A549 (cell line): ENCODE results near the gene FLNB.

Experiments used
- CBX8 ChIP-seq: fragments of 200-600 bp; sonication (generic); IDR thresholded peaks from 2 replicates; pipeline ENCODE4 v1.6.1; 2016
- CEBPB ChIP-seq, 2 experiments: fragments of >200 bp in 1 of 2; sonication (Bioruptor Twin) in 1 of 2; formaldehyde crosslinking in 1 of 2; IDR thresholded peaks; 2 replicates each; pipeline ENCODE4 v1.6.1; 2012 to 2016
- CHD4 ChIP-seq: fragments of 200-600 bp; sonication (generic); IDR thresholded peaks from 2 replicates; pipeline ENCODE4 v1.6.1; 2016; ENCODE audit warnings: antibody characterized with exemption, mild to moderate bottlenecking, borderline replicate concordance
- MAZ ChIP-seq: fragments of 150-350 bp; IDR thresholded peaks from 2 replicates; pipeline ENCODE4 v1.6.1; 2014; ENCODE audit warnings: antibody characterized with exemption, low read depth, low read length, borderline replicate concordance
- PHF8 ChIP-seq: fragments of 200-600 bp; sonication (generic); IDR thresholded peaks from 2 replicates; pipeline ENCODE4 v1.6.1; 2016; ENCODE audit warnings: low read depth, mild to moderate bottlenecking, antibody characterized with exemption, moderate library complexity, borderline replicate concordance
- POLR2A ChIP-seq: IDR thresholded peaks from 2 replicates; pipeline ENCODE4 v1.6.1; 2012; ENCODE audit warnings: mild to moderate bottlenecking, low read length
- ZSCAN20 ChIP-seq: fragments of 250-450 bp; sonication (Bioruptor Pico); IDR thresholded peaks from 2 replicates; pipeline ENCODE4 v1.8.0; 2022; ENCODE audit warnings: mild to moderate bottlenecking, moderate library complexity
- TF ChIP-seq, protein P1 (sequence below): fragments of >200 bp; sonication (Bioruptor Twin); formaldehyde crosslinking; IDR thresholded peaks from 3 replicates; pipeline ENCODE4 v1.5.1; 2016
- TF ChIP-seq, protein P2 (sequence below): fragments of 250-450 bp; sonication (Bioruptor Pico); IDR thresholded peaks from 2 replicates; pipeline ENCODE4 v1.5.0; 2021; ENCODE audit warnings: mild to moderate bottlenecking, moderate library complexity, borderline replicate concordance
- TF ChIP-seq, protein P3 (sequence below): fragments of 150-350 bp; IDR thresholded peaks from 2 replicates; pipeline ENCODE4 v1.6.1; 2014; ENCODE audit warnings: low read depth, mild to moderate bottlenecking, low read length

DNA sequence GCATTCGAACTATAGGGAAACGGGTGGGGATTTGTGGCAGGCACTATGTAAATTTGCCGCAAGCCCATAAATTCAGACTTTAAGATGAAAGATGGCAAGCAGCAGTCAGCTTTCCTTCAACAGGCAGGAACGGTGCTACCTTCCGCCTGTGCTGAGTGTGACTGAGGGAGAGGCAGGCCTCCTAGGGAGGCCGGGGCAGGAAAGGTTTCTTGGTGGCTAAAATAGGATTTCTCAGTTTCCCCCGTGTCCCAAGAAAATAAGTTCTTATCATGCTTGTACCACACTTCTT lies 12.5 kb downstream of the FLNB start:
- TF ChIP-seq, protein P1, sequence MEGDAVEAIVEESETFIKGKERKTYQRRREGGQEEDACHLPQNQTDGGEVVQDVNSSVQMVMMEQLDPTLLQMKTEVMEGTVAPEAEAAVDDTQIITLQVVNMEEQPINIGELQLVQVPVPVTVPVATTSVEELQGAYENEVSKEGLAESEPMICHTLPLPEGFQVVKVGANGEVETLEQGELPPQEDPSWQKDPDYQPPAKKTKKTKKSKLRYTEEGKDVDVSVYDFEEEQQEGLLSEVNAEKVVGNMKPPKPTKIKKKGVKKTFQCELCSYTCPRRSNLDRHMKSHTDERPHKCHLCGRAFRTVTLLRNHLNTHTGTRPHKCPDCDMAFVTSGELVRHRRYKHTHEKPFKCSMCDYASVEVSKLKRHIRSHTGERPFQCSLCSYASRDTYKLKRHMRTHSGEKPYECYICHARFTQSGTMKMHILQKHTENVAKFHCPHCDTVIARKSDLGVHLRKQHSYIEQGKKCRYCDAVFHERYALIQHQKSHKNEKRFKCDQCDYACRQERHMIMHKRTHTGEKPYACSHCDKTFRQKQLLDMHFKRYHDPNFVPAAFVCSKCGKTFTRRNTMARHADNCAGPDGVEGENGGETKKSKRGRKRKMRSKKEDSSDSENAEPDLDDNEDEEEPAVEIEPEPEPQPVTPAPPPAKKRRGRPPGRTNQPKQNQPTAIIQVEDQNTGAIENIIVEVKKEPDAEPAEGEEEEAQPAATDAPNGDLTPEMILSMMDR, result no peak
- TF ChIP-seq POLR2A, result no peak
- no peak for TF ChIP-seq CEBPB (IDR thresholded peaks at IDR 0.05)
- TF ChIP-seq ZSCAN20, result no peak
- no peak for TF ChIP-seq MAZ
- TF ChIP-seq, protein P2, sequence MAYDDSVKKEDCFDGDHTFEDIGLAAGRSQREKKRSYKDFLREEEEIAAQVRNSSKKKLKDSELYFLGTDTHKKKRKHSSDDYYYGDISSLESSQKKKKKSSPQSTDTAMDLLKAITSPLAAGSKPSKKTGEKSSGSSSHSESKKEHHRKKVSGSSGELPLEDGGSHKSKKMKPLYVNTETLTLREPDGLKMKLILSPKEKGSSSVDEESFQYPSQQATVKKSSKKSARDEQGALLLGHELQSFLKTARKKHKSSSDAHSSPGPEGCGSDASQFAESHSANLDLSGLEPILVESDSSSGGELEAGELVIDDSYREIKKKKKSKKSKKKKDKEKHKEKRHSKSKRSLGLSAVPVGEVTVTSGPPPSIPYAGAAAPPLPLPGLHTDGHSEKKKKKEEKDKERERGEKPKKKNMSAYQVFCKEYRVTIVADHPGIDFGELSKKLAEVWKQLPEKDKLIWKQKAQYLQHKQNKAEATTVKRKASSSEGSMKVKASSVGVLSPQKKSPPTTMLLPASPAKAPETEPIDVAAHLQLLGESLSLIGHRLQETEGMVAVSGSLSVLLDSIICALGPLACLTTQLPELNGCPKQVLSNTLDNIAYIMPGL (CRISPR knock-in tag), result no peak
- TF ChIP-seq, protein P3, sequence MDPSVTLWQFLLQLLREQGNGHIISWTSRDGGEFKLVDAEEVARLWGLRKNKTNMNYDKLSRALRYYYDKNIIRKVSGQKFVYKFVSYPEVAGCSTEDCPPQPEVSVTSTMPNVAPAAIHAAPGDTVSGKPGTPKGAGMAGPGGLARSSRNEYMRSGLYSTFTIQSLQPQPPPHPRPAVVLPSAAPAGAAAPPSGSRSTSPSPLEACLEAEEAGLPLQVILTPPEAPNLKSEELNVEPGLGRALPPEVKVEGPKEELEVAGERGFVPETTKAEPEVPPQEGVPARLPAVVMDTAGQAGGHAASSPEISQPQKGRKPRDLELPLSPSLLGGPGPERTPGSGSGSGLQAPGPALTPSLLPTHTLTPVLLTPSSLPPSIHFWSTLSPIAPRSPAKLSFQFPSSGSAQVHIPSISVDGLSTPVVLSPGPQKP, result no peak
- no peak for TF ChIP-seq CHD4
- TF ChIP-seq CBX8, result no peak
- no peak for TF ChIP-seq PHF8
